Nucleus accumbens (tissue), 56 donors: Measurements from ENCODE around the gene STX16.
"Not testable (repeated sequence)": the region's sequence is repeated elsewhere in the genome, so short reads cannot be mapped to it uniquely, and the experiment has no call there.

Experiments used
- DNase-seq, 56 donors: peaks; one replicate each; lab custom pipeline; 2025; lab: John Stamatoyannopoulos, UW

STX16 gene

DNA sequence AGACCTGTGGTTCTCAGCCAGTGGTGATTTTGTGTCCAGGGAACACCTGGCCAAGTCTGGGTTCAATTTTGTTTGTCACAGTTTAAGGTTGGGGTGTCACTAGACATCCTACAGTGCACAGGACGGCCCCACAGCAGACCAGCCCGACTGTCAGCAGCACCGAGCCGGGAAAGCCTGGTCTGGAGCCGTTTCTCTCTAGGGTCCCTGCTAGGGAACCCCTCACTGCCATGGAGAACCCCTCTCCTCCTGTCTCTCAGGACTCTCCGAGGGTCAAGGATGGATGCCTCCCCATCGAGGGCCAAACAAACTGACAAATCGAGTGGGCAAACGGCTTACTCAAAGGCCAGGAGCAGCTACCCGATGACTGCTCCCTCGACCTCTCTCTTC is 15.8 kb upstream of the STX16 start:
- no peak for DNase-seq

DNA sequence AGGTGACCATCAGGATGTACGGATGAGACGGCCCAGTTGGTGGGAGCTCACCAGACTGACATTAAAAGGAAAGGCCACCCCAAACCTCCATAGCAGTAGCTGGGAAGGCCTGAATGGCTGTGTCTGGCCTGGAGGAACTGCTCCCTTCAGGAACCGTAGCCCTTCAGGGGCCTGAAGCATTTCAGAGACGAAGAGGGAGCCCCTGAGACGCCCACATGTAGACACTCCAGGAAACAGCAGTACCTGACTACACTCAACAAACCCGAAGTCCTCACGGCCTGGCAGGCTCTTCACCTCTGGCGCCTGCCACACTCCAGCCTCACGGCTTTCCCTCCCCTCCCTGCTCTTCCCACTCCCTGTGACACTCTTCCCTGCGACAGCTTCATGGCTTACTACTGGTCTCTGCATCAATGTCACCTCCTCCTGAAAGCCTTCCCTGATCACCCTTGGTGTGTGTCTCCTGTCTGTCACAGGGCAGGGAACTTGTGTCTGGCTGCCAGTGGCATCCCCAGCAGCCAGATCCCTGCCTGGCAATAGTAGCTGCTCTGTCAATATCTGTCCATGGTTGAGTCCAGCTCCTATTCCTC is 14.6 kb upstream of the STX16 start:
- DNase-seq: no peak

DNA sequence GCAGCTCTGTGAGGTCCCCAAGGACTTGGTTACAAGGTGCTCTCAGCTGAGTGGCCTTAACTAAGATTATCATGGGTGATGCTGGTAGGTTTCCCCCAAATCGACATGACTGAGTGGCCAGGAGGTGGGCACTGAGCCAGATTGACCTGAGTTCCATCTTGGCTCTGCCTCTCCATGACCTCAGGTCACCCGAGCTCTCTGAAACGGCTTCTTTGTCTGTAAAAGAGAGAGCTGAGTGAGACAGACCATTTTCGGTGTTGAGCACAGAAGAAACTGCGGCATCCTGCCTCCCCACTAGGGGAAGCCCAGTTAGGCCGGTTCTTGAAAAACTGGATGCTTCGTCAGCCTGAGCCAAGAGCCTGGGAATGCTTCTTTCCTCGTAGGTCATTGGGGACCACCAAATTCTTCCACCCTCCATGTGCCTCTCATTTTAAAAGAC is 14.1 kb upstream of the STX16 start:
- DNase-seq: peak in 2 of 56 donors; percentile 11 to 23

DNA sequence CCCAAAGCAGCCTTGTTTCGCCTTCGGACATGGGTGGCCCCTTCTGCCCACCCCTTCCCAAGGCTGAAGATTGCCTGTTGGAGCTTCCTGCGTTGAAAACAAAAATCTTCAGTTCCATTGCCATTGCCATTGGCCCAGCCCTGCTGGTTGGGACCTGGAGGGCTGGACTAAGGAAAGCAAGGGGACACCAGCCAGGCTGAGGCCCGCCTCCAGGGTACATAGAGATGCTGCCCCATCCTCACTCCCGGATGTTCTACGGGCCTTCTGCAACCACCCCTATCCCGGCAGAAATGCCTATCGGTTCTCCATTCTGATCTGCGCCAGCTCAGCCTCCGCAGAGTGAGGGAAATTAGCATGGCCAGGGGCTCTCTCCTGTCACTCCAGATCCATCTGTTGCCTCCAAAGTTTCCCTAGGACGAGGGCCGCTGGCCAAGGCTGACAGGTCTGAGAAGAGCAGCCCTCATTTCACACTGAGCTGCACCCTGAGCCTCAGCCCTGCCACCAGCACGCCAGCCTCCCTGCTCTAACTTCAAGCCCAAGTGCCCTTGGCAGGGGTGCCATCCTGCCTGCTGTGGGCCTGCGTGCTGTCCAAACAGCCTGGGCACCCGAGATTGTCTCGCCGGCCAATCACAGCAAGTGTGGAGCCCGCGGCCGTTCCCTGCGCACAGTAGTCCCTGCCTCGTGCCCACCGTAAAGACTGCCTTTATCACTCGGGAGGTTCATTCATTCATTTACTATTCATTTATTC is 13.4 kb upstream of the STX16 start:
- DNase-seq: peak in 1 of 56 donors; percentile 21

DNA sequence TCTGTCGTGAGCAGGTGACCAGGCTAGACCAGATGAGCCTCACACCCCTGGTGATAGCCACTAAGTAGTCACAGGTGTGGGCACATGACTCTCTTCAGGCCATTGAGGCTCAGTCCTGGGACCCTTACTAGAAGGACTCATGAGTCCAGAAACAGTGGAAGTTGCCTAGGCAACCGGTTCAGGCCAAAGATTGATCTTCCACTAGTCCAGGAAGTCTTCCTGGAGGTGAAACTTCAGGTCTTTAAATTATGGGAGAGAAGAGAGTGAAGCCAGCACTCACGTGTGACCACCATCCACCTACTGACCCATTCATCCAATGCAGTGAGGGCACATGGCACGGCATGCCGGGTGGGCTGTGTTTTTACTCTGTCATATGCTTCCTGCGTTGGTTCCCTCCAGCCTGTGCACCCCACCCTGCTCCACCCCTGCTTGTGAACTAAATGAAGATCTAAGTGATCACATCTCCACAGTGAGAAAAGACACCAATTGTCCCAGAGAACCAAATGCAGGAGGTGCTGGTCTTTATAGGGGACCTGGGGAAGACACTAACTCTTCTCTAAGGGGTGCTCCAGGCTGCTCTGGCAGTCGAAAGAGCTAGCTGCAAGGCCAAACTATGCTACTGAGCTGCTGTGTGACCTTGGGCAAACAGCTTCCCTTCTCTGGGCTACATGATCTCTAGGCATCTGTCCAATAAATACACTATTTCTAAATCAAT is 12.5 kb upstream of the STX16 start:
- DNase-seq: no peak

DNA sequence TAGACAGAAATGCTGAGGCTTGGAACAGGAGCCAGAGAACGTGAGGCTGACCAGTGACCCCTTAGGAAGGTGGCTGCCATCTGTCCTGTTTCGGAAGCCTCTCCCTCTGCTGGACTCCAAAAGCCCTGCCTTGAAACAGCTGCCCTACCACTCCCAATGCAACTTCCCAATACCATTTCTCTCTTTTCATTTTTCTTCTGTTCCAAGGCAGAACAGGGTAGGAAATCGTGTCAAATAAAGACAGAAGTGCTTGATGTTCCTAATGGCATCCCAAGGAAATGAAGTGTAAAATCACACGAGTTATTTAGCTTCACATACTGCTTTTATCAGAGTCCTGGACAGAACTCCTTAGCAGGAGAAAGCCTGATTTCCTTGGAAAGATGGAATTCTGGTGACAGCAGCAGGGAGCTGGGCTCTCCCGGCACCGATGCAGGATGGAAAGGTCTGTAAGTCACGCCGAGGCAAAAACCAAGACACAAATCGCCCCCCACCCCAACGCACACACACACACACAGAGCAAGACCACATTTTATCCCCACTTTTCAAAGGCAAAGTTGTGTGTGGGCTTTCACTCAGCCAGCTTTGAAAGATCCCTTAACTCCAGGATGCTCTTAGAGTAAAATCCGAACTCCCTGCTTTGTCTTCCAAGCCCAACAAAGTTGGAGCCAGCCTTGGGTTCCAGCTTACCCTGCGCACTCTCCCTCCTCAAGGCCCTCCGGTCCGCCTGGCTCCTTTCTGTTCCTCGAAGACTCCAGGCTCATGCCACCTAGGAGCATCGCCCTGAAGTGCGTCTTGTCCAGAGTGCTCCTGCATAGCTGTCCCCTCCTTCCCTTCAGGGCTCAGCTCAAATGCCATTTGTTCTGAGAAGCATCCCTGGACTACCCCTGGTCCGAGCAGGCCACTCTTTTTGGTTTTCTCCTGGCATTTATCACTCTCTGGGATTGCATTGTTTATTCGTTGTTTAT is 11.6 kb upstream of the STX16 start:
- no peak for DNase-seq

DNA sequence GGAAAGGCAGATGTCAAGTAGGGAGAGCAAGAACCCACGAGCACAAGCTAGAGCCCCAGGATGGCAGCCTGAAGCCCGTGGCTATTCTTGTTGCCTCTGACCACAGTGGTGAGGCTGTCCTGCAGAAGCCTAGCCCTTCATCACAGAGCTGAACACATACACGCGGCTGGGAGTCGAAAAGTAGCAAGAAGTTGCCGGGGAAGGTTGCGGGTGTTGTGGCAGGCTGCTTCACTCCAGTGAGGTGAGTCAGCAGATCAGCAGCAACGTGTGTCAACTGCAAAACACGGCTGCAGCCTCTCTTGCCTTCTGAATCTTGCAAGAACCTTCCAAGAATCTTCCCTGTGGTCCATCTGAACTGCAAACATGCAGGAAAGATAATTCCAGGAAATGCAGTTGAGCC is 10.6 kb upstream of the STX16 start:
- DNase-seq: no peak

DNA sequence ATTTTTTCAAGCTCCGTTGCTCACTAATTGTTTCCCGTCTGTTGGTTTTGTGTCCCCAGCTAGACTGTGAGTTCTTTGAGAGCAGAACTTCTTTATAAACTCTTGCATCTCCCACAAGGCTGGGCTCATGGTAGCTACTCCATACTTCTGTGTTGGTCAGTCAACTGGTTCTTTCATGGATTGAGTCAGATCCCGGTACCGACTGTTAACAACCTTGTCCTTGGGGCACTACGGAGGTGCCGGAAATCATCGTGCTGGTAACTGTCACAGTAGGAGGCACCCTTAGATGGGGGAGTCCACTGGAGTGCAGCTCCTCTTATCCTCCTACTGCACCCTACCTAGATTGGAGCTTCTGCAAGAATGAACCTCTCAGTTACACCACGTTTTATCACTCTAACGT is 8.6 kb upstream of the STX16 start:
- no peak for DNase-seq

DNA sequence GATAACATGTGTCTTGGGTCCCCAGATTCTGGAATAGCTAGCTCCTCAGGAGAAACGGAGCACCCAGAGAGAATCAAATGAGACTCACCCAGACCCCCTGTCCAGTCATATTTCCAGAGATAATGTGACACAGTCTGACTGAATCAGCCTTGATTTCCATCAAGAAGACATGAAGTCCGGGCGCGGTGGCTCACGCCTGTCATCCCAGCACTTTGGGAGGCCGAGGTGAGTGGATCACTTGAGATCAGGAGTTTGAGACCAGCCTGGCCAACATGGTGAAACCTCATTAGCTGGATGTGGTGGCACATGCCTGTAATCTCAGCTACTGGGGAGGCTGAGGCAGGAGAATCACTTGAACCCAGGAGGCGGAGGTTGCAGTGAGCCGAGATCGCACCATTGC is 8.2 kb upstream of the STX16 start:
- not testable (repeated sequence) for DNase-seq

DNA sequence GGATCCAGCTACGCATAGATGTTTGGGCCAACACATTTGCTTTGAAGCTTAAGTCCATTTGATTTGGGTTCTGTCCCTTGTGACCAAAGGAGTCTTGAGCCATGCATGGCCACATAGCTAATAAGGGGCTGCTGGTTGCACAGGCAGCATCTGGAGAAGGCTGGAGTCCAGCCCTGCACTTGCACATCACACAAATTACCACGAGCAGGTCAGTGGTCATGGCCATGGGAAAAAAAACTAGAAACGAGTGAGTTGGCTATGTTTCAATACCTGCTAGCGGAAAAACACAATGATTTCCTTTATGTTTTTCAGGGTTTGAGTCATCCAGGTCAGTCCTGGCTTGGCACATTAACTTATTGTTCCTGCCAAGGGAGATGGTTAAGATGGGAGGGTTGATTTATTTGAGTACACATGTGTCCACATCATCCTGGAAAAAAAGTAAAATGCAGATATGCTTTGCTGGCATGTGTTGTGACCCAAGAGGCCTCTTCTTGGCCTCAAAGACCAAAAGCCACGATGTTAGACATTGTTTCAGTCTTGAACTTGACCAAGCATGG is 5.6 kb upstream of the STX16 start:
- DNase-seq: no peak

DNA sequence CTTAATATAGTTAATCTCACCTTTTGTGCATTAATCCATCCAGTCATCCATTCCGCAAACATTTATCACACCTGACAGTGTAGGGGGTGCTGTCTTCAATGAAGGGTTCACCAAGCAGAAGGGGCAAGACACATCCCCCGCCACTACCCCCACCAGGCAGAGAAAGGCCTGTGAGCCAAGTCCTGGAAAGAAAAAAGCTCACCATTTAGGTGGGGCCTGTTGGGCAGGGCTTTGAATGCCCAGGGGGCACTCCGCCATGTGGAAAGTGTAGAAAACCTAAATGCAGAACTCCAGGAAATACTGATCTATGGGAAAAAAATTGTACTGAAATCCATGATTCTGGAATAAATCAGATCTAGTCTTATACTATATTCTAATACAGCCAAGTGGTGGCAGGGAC is 4.8 kb upstream of the STX16 start:
- no peak for DNase-seq

DNA sequence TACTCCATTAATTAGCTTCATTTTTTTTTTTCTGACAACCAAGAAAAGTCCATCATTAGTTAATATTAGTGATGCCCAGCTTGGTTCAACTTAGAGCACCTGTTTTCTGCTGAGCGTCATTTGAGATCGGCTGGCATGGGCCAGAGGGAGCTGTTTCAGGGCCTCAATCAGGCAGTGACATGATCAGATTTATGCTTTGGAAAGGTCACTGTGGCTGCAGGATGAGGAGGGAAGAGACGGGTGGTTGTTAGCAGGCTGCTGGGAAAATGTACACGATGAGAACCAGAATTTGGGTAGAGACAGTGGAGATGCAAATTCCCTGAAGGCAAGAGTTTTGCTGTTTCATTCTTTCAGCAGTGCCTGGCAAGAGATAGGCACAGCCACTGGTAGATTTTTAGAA is 4.4 kb upstream of the STX16 start:
- no peak for DNase-seq

DNA sequence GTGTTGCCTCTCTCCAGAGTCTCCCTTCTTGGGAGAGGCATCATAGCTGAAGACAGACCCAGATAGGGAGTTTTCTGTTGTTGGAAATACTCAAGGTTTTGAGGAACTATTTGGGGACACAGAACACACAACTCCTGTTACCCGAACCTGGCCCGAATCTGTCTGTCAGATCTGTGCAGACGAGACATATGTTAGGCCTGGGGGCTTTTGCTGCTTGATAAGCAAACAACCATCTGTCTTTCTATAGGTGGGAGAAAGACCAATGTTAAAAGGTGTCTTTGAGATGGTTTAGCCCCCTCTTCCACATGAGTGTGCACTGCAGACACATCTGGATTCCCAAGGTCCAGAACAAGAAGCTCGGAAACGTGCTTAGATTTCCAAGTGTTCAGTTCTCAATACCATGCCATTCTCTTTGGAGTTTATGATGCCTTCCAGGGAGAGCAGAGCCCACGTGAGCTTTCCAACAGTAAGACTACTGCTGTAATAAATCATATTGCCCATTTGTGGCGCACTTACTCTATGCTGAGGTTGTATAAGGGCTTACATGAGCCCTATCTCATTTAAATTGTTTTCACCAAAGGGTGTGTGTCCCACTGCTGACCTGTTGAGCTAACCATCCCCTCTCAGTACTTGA is 3.8 kb upstream of the STX16 start:
- no peak for DNase-seq

DNA sequence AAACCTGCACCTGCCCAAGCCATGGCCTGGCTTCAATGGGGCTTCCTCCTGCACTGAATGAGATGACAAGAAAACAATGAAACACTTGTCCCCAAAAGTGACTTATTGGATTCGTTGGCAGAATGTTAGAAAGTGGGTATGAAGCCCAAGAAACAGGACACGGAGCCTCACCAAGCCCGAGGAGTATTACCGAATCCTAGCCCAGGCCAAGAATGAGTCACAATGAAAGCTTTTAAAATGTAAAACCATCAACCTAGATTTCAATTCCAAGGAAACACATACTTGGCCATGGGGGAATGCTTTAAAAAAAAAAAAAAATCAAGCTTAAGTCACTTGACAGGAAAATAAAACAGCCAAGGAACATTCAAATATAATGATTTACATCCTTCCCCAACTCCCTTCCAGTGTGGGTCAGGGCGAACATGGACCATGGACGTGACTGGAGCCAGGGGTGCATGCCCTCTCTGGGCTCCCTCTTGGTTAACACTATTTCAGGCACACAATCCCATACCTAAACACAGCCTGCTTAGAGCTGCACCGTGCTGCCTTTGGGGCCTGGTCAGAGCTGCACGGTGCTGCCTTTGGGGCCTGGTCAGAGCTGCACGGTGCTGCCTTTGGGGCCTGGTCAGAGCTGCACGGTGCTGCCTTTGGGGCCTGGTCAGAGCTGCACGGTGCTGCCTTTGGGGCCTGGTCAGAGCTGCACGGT is 3.1 kb upstream of the STX16 start:
- DNase-seq: no peak

DNA sequence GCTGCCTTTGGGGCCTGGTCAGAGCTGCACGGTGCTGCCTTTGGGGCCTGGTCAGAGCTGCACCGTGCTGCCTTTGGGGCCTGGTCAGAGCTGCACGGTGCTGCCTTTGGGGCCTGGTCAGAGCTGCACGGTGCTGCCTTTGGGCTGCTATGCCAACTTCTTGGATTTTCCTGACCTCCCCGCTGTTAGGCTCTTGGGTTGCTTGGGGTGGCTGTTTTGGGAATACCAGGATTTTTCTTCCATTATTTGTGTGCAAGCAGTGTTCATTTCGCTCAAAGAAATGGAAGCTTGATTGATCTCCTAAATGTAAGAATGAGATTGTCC is 2.6 kb upstream of the STX16 start:
- DNase-seq: not testable (repeated sequence)

DNA sequence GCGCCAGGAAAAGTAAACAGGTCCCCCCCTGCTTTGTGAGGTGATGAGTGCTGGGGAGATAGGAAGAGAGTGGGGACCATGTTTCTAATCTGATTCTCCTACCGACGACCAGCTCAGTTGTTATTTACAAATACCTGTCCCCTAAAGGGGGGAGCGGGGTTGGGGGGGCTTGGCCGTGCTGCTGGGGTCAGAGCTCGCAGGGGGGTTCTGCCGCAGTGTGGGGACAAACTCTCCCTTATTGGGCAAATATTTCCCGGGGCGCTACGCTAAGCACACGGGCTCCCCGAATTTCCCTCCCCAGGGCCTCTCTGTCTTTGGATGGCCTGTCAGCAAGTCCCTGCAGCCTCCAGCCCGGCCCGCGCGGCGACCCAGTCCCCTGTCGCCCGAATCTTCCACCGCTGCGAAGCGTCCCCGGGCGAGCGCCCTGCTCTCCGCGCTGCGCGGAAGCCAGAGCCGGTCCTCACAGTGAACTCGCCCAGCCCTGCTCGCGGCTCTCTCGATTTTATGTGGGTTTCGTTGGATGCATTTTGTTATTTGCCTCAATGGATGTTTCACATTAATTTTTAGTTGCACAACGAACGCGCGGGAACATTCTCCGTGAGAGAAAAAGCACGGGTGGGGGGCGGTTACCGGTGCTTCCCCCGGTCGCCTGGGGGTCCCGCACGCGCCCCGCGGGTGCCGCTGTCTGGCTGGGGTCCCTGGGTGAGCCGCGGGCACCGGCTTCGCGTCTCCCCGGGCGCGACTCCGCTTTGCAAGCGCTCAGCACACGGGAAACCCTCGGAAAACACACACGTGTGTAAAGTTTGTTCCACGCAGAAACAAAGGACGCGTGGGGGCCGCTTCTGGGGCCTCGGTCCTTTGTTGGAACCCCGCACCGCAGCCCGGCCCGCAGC is 1.5 kb upstream of the STX16 start:
- peak in 3 of 56 donors; percentile 16 to 24 (median 18) for DNase-seq

DNA sequence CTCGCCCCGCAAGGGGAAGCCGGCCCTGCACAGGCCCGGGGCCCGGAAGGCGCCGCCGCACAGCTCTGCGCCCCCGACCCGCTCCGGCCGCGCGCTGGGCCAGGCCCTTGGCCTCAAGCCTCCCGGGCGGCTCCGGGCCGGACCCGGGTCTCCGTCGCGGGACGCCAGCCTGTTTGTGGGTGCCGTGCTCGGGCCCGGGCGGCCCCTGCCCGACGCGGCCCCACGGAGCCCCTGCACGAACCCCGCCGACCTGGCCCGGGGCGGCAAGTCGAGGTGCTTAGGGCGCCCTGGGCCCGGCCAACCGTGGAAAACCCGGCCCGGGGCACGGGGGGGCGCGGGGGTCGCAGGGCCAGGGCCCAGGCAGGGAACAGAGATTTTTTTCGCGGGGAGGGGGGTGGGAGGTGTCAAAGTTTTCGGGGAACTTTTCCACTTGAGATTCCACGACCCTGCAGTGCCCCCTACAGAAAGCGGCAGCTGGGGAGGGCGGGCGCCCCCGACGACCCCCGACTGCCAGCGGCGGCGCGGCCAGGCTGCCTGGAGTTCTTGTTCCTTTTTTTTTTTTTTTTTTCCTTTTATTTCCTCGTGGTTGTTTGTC is 805 bp upstream of the STX16 start:
- DNase-seq: peak in 13 of 56 donors; percentile 39 to 69 (median 52)

DNA sequence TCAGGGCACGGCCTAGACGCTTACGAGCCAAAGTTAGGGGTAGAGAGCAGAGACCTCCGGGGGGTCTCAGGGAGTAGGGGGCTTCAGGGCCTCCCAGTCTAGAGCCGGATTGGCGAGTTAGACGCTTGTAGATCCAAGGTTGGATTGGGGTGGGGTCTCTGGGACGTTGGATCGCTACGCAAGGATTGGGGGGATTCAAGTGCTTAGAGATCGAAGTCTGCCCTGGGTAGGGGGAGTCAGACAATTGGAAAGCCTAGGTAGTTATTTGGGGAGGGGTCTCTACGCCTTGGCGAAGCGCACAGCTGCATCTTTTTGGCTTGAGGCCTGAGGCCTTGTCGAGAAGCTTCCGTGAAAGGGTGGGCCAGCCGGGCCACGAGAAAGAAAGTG is 469 bp downstream of the STX16 start:
- DNase-seq: peak in 42 of 56 donors; percentile 22 to 86 (median 70)
